Ovary (tissue), 3 donors: Measurements from ENCODE around the gene IST1.

ENCODE experiments used
- POLR2A ChIP-seq: fragments of 450-650 bp; IDR thresholded peaks from one replicate; pipeline ENCODE4 v1.6.1; 2017; ENCODE audit warnings: antibody characterized with exemption, mild to moderate bottlenecking, moderate library complexity
- TF ChIP-seq, protein P1 (sequence below), 3 donors: fragments of 450-650 bp in 2 of 3; fragments of 200-600 bp in 1 of 3; IDR thresholded peaks; one replicate each; pipeline versions ENCODE4 v1.5.1 to v1.8.0; 2016 to 2022; ENCODE audit warnings: antibody characterized with exemption in 3 of 3, mild to moderate bottlenecking in 1 of 3
- donor health status: DM: no; HTN: no; CAD: no.

DNA sequence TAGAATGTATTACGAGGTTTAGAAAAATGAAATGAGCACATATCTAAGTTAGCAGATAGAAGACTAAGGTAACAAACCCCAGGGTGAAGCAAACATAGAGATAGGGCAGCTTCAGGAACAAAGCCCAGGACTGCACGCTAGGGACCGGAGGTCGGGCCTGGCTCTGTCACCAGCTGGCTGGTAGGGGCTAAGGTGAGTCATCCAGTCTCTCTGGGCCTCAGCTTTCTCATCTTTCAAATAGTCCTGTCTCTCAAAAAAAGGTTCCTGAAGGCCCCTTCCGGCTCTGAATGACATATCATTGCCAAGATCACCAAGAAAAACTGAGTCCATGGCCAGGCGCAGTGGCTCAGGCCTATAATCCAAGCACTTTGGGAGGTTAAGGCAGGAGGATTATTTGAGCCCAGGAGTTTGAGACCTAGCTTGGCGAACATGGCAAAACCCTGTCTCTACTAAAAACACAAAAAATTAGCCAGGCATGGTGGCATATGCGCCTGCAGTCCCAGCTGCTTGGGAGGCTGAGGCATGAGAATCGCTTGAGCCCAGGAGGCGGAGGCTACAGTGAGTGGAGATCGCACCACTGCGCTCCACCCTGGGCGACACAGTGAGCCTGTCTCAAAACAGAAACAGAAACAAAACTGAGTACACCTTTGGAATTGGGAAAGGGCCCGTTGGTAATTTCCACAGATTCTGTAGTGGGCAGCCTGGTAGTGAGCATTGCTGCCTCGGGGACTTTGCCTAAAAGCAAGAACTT is 78.9 kb downstream of the IST1 start:
- TF ChIP-seq, protein P1, sequence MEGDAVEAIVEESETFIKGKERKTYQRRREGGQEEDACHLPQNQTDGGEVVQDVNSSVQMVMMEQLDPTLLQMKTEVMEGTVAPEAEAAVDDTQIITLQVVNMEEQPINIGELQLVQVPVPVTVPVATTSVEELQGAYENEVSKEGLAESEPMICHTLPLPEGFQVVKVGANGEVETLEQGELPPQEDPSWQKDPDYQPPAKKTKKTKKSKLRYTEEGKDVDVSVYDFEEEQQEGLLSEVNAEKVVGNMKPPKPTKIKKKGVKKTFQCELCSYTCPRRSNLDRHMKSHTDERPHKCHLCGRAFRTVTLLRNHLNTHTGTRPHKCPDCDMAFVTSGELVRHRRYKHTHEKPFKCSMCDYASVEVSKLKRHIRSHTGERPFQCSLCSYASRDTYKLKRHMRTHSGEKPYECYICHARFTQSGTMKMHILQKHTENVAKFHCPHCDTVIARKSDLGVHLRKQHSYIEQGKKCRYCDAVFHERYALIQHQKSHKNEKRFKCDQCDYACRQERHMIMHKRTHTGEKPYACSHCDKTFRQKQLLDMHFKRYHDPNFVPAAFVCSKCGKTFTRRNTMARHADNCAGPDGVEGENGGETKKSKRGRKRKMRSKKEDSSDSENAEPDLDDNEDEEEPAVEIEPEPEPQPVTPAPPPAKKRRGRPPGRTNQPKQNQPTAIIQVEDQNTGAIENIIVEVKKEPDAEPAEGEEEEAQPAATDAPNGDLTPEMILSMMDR (IDR thresholded peaks at IDR 0.05): no peak
- TF ChIP-seq POLR2A: no peak
